ENCODE results near the gene CDKL5.

DNA sequence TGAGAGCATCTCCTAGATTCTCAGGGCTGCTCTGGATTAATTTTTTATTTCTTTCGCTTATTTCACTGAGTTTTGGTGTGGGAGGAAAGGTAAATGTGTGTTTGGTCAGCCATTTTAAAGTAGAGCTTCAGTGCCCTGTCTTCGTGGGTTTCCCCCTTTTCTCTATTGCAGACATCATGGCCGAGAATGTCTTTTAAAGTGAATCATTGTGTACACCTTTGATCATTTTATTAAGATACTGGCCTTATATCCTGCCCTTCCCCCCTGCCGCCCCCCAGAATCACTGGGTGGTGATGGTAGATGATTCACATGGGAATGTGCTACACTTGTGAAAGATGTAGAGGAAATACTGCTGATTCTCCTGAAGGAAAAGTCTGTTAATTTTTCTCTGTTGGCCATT is 23.8 kb downstream of the CDKL5 start:
- TF ChIP-seq CTCF (conservative IDR thresholded peaks at IDR 0.05; ENCODE audit: low read depth in 2 of 2) (no peak), EZH2 (IDR thresholded peaks at IDR 0.05; ENCODE audit: low read depth, unreplicated experiment) (no peak), CREB1 (CRISPR knock-in tag; IDR thresholded peaks at IDR 0.05; ENCODE audit: low read depth) (no peak), POLR2AphosphoS5 (IDR thresholded peaks at IDR 0.05; ENCODE audit: low read depth) (no peak), STAT1 (IDR thresholded peaks at IDR 0.05; ENCODE audit: unreplicated experiment) (no peak), EZH2phosphoT487 (IDR thresholded peaks at IDR 0.05; ENCODE audit: unreplicated experiment) (no peak)
- TF ChIP-seq, protein P1, sequence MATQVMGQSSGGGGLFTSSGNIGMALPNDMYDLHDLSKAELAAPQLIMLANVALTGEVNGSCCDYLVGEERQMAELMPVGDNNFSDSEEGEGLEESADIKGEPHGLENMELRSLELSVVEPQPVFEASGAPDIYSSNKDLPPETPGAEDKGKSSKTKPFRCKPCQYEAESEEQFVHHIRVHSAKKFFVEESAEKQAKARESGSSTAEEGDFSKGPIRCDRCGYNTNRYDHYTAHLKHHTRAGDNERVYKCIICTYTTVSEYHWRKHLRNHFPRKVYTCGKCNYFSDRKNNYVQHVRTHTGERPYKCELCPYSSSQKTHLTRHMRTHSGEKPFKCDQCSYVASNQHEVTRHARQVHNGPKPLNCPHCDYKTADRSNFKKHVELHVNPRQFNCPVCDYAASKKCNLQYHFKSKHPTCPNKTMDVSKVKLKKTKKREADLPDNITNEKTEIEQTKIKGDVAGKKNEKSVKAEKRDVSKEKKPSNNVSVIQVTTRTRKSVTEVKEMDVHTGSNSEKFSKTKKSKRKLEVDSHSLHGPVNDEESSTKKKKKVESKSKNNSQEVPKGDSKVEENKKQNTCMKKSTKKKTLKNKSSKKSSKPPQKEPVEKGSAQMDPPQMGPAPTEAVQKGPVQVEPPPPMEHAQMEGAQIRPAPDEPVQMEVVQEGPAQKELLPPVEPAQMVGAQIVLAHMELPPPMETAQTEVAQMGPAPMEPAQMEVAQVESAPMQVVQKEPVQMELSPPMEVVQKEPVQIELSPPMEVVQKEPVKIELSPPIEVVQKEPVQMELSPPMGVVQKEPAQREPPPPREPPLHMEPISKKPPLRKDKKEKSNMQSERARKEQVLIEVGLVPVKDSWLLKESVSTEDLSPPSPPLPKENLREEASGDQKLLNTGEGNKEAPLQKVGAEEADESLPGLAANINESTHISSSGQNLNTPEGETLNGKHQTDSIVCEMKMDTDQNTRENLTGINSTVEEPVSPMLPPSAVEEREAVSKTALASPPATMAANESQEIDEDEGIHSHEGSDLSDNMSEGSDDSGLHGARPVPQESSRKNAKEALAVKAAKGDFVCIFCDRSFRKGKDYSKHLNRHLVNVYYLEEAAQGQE (IDR thresholded peaks at IDR 0.05; ENCODE audit: unreplicated experiment), result no peak
- TF ChIP-seq, protein P2, sequence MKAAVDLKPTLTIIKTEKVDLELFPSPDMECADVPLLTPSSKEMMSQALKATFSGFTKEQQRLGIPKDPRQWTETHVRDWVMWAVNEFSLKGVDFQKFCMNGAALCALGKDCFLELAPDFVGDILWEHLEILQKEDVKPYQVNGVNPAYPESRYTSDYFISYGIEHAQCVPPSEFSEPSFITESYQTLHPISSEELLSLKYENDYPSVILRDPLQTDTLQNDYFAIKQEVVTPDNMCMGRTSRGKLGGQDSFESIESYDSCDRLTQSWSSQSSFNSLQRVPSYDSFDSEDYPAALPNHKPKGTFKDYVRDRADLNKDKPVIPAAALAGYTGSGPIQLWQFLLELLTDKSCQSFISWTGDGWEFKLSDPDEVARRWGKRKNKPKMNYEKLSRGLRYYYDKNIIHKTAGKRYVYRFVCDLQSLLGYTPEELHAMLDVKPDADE (IDR thresholded peaks at IDR 0.05), result no peak

All from GM23338 (cell line).